Mesodermal cell (in vitro differentiated cells): ENCODE data around the gene MKNK1.

Experiments
- H3K27ac ChIP-seq: 2 replicates; pipeline ENCODE4 v1.7.0; 2013; ENCODE audit warnings: mild to moderate bottlenecking, low read depth, low read length, moderate library complexity; ENCODE audit not compliant: severe bottlenecking
- H3K36me3 ChIP-seq: 2 replicates; pipeline ENCODE4 v1.7.1; 2013; ENCODE audit warnings: mild to moderate bottlenecking, low read length, moderate library complexity; ENCODE audit not compliant: control insufficient read depth, insufficient read depth
- H3K4me1 ChIP-seq: one replicate; pipeline ENCODE4 v1.7.1; 2013; ENCODE audit warnings: mild to moderate bottlenecking, low read length; ENCODE audit not compliant: insufficient read depth, control insufficient read depth, poor library complexity, severe bottlenecking
- H3K4me3 ChIP-seq: 2 replicates; pipeline ENCODE4 v1.7.0; 2013; ENCODE audit warnings: low read length, control low read depth, mild to moderate bottlenecking; ENCODE audit not compliant: insufficient read depth, poor library complexity, severe bottlenecking; ENCODE audit errors: extremely low read depth
- H3K9me3 ChIP-seq: 2 replicates; pipeline ENCODE4 v1.7.1; 2013; ENCODE audit warnings: mild to moderate bottlenecking, low read length, moderate library complexity; ENCODE audit not compliant: control insufficient read depth
- WGBS, 2 experiments: methylation state at CpG; one replicate each; pipeline ENCODE4 v1.1.5; 2013; ENCODE audit warnings: missing lambda C conversion rate in 2 of 2; ENCODE audit not compliant: insufficient coverage in 2 of 2; 5-methylcytosine and 5-hydroxymethylcytosine counted together

The MKNK1 gene

DNA sequence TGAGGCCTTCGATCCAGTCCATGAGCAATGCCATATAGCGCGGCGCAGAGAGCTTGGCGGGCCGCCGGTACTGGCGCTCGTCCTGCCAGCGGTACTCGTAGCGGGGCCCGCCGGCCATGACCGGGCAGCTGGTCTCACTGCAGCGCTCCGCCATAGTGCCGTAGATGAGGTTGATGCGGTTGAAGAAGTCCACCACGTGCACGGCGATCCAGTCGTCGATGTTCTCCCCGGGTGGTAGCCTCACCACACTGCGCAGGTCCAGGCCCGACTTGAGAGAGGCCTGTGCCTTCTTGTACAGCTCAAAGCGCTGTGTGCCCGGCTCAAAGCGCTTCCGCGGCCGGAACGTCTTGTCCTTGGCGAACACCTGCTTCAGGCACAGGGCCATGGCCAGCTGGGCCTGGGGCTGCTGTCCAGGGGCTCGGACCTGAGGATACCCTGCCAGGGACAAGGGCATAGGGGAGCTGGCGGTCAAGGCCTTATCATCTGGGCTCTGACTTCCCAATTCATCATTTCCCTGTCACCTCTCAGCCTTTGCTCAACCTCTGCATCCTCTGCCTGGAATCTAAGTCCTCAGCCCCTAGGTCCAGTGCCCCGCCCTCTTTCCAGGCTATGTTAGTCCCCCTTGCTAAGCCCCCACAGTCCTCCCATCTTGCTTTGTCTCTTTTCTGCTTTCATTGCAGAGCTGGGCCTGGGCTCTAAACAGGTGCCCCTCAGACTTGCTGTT lies 9.0 kb upstream of the MKNK1 start:
- no peak overlapping the region for H3K27ac ChIP-seq

DNA sequence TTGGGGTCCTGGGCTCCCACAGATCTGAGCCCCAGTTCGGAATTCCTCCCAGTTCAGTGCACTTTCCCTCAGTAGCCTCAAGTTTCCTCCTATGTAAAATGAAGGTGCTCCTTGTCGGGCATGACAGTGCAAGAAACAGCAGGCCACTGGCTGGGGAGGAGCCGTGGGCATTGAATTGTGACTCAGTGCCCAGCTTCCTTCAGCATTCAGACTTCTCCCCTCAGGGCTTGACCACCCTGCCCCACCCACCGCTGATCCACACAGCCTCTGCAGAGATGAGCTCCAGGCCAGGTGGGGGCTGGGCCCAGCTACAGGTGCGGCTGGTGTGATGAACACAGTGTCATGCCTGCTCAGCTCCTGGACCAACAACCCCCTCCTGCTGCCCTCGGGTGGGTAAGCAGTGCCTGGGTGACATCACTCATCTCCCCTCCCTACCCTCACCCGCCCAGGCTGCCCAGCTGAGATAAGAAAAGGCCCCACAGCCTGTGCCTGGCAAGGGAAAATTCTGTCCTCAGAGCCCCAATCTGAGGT lies 7.7 kb upstream of the MKNK1 start:
- WGBS, 2 experiments, result 67 to 80% methylated on average over 1 to 6 of the region's 7 CpGs
- no peaks in the 10 kb centered on the region for H3K9me3 ChIP-seq
- peaks cover 6% of the 10 kb centered on the region for H3K36me3 ChIP-seq
- H3K27ac ChIP-seq, result no peak overlapping the region
- no peak overlapping the region for H3K4me3 ChIP-seq
- H3K4me1 ChIP-seq, result peaks cover 10% of the 10 kb centered on the region

More for the DNA sequence above, 9.0 kb upstream of the MKNK1 start:
- Histone ChIP-seq H3K4me3 (no peak overlapping the region), H3K36me3 (peaks cover 4% of the 10 kb centered on the region), H3K4me1 (peaks cover 10% of the 10 kb centered on the region), H3K9me3 (no peaks in the 10 kb centered on the region)
- 94 to 96% methylated on average over 28 to 38 of the region's 38 CpGs for WGBS, 2 experiments

DNA sequence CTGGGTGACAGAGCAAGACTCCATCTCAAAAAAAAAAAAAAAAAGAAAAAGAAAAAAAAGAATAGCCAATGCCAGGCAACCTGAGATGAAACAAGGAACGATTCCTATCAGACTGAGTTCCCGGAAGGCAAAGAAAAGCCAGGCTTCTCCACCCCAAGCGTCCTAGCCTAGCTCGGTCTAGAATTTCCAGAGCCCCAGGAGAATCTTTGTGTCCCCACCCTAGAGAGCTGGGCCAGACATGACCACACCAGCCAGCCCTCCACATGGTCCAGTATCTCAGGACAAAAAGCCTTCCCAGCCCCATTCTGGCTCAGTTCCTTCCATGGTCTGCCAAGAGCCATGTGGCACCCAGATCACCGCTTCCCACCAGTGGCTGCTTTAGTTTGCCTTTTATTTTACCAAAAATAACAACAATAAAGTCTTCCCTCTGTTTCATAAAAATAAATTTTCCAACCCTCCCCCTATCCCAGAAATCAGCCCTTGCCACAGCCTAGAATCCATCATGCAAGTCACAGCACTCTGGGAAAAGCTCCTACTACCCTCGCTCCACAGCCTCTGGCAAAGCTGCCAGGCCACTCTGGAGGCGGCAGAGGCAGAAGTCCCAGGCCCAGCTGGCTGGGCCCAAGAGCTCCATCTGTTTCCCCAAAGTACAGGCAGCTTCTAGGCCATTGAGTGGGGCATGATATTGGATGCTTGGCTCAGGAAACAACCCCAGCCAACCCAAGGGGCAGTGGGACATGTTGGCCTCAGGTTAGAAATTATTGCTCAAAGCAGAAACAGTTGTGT lies 3.5 kb upstream of the MKNK1 start:
- WGBS, 2 experiments, result 95 to 100% methylated on average over 4 to 6 of the region's 7 CpGs
- H3K27ac ChIP-seq, result no peak overlapping the region

DNA sequence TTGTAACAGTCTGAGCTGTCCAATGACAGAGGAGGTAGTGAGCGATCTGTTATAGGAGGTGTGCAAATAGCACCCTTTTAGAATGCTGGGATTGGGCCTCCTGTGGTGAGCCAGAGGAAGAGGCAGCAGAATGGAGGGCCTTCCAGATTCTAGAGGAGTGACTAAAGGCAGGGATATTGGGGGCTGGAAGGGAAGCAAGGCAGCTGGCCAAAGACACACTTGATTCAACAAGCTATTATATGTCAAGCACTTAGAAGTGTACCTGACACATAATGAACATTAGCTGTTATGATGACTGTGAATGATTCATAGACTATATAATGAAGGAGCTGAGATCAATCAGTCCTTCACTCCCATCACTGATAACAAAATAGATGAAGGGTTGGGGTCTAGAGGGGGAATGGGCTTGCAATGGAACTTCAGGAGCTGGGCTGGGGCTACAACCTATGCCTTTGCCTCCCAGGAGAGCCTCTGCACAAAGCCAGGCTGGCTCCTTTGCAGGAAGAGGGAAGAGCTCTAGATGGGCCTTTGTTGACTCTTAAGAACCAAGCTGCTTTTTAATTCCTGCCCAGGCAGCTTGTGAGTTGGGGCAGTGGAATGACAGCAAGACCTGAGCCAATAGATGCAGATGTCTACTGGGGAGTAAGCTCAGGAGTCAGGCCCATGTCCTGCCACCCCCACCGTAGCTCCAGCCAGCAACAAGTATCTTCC lies 2.3 kb upstream of the MKNK1 start:
- Histone ChIP-seq H3K27ac (no peak overlapping the region), H3K4me1 (peaks cover 3% of the 10 kb centered on the region), H3K4me3 (no peak overlapping the region), H3K9me3 (no peaks in the 10 kb centered on the region), H3K36me3 (peaks cover 6% of the 10 kb centered on the region)
- 100% methylated on average over 1 of the region's 2 CpGs for WGBS, 2 experiments

More for the DNA sequence above, 3.5 kb upstream of the MKNK1 start:
- Histone ChIP-seq H3K36me3 (peaks cover 6% of the 10 kb centered on the region), H3K4me1 (peaks cover 6% of the 10 kb centered on the region), H3K9me3 (no peaks in the 10 kb centered on the region), H3K4me3 (no peak overlapping the region)

DNA sequence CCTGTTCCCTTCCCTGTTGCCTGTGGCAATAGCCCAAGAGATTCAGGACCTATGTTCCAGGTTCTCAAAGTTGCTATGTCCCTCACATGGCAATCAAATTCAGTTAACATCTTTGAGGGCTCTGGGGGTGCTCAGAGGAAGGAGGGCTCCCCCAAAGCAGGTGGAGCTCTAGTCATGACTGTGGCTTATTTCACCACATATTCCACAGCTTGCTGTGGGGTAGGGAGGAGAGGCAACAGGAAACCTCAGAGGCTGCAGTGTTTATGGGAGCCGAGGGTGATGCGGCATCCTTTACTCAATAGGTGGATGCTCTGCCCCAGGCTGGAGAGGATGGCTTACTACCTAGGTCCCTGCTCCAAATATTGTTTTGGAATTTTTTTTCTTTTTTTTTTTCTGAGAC lies 1.2 kb upstream of the MKNK1 start:
- WGBS, 2 experiments, result 94% methylated on average over 2 of the region's 2 CpGs; no CpG with 5 or more reads in 1 of the 2 experiments
- H3K4me3 ChIP-seq, result no peak overlapping the region
- H3K4me1 ChIP-seq, result no peaks in the 10 kb centered on the region
- H3K27ac ChIP-seq, result no peak overlapping the region
- H3K36me3 ChIP-seq, result peaks cover 6% of the 10 kb centered on the region
- no peaks in the 10 kb centered on the region for H3K9me3 ChIP-seq

DNA sequence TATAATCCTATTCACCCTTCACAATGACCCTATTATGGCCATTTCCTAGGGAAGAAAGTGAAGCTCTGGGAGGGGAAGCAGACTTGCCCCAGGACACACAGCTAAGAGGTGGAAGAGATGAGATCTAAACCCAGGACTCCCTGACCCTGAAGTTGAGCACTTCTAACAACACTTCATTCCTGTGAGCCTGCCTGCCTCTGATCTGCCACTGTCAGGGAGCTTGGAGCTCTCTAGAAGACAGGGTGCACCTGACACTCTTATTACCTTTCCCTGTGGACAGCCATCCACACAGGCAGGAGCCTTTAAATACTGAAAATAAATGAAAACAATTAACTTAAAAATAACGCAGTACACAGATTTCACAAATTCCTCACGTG lies 599 bp downstream of the MKNK1 start:
- 0% methylated on average over 1 of the region's 2 CpGs; no CpG with 5 or more reads in 1 of the 2 experiments for WGBS, 2 experiments
- no peaks in the 10 kb centered on the region for H3K4me1 ChIP-seq
- peaks cover 6% of the 10 kb centered on the region for H3K36me3 ChIP-seq
- no peaks in the 10 kb centered on the region for H3K9me3 ChIP-seq
- no peak overlapping the region for H3K27ac ChIP-seq
- H3K4me3 ChIP-seq, result peak overlapping the region; percentile 74

DNA sequence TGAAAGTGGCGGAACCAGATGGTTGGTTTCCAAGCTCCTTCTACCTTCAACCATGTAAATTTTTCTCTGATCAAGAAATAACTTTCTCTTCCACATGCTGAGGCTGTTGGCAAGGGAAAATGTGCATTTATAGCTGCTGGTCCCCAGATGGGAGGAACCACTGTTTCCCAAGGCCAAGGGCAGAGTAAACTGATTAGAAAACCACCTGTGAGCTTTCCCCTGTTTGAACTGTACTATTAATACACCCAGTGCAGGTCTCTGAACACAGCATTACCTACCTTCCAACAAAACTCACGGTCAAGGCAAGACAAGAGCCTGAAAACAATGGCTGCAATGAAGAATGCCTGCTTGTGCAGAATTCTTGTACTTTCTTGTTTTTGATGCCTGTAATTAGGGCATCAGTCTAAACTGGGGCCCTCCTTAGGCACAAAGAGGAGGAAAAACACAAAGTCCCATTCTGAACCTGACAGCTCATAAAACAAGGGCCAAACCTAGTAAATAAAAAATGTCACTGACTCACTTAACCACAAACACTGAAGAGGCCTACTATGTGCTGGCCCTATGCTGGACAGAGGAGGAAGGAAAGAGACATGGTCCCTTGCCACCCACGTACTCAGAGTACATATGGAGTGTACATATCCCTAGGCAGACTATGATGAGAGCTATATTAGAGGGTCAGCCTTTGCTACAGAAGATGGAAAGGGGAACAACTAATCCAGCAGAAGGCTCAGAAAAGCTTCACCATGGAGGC lies 2.6 kb downstream of the MKNK1 start:
- Histone ChIP-seq H3K36me3 (no peaks in the 10 kb centered on the region), H3K4me1 (no peaks in the 10 kb centered on the region), H3K4me3 (no peak overlapping the region), H3K9me3 (no peaks in the 10 kb centered on the region), H3K27ac (no peak overlapping the region)
- WGBS, 2 experiments, result 96 to 100% methylated on average over 3 of the region's 3 CpGs

DNA sequence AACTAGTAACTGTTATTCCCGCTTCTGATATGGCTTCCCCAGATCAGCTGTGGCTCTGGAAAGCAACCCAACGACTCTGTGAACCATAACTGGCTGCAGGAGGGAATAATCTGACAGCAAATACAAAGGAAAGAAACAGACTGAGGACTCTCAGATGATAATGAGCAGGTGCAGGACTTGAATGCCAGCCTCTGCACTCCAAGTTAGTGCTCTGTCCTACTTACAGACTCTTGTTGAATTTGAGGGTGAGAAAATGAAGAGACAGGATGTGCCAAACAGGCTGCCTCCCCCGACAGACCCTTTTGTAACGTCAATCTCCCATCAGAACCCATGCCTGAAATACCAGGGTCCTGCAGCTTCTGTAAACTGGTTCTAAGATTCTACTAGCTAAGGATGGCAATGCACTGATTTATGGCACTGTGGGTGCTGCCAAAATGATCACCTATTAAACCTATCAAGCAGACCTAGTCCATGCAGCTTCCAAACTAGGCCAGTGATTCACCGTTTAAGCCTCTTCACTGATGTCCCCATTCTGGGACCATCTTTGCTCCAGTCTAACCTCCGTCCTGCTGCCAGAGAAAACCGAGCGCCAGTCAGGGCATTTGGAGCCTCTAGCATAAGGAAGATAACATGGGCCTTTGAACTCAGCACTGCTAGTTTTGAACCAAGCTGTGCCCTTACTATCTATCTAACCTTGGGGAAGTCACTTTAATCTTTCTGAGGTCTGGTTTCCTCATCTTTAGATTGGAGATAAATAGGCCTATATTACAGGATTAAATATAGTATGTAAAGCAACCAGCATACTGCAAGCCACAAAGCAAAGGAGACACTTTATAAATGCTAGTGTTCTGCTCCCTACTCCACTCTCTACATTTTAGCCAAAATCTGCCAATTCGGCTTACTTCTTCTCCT lies 4.8 kb downstream of the MKNK1 start:
- H3K4me1 ChIP-seq, result no peaks in the 10 kb centered on the region
- no peak overlapping the region for H3K4me3 ChIP-seq
- no peaks in the 10 kb centered on the region for H3K9me3 ChIP-seq
- no peak overlapping the region for H3K27ac ChIP-seq
- peaks cover under 1% of the 10 kb centered on the region for H3K36me3 ChIP-seq
- 88 to 89% methylated on average over 7 to 8 of the region's 9 CpGs for WGBS, 2 experiments

DNA sequence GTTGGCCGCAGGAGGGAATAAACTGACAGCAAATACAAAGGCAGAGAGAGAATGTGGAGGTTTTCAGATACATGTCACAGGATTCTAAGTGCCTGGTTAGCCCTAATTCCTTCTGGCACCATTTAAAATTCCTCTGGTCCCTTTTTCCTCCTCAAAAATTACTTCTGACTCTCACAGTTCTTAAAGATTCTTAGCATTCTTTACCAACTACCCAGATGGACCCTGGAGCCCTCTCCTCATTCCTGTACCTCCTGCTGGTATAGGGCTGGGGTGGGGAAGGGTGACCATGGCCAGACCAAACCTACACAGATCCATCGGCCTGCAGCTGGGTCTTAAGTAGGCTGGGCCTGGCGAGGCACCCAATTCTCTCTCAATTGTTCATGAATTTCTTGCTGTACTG lies 7.2 kb downstream of the MKNK1 start:
- WGBS, 2 experiments, result 100% methylated on average over 1 of the region's 3 CpGs
- no peak overlapping the region for H3K4me3 ChIP-seq
- H3K4me1 ChIP-seq, result no peaks in the 10 kb centered on the region
- peaks cover 25% of the 10 kb centered on the region for H3K36me3 ChIP-seq
- no peaks in the 10 kb centered on the region for H3K9me3 ChIP-seq
- no peak overlapping the region for H3K27ac ChIP-seq
